NCI-H146 treated with DMSO at 0.1 percent for 48 hours (cell line): ENCODE results near the gene PCDHB15.
"Not testable (repeated sequence)": the region's sequence is repeated elsewhere in the genome, so short reads cannot be mapped to it uniquely, and the experiment has no call there.

ENCODE experiments used
- DNase-seq: peaks from one replicate; lab custom pipeline; 2025; ENCODE audit not compliant: unreplicated experiment; lab: John Stamatoyannopoulos, UW

The PCDHB15 gene

DNA sequence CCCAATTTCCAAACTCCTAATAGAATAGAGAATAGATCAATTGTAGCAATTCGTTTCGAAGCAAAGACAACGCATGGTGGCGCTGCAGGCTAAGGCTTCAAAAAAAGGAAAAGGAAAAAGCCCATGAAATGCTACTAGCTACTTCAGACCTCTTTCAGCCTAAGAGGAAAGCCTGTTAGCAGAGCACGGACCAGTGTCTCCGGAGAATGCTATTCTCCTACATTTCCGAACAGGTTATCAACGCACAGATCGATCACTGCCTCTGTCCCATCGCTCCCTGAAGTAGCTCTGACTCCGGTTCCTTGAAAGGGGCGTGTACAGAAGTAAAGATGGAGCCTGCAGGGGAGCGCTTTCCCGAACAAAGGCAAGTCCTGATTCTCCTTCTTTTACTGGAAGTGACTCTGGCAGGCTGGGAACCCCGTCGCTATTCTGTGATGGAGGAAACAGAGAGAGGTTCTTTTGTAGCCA lies at the start of gene PCDHB15:
TSS of gene PCDHB15 (plus strand) at position 146 of the 468 bp plus-strand sequence. CDS start at position 330, 184 bp downstream.
- no peak for DNase-seq

DNA sequence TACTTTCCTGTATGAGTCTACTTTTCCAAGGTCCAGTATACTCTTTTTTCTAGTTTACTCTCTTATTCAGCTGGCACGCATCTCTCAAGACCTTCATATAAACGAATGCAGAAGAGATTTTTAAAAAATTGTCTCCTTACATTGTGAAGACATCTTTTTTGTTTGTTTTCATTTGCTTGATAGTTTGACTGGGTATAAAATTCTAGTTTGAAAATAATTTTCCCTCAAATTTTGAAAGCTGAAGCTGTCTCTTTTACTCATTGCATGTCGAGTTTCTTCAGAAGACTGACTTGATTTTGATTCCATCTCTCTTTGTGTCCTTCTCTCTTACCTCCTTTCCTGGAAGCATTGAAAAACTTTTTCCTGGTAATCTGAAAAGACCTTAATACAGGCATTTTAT lies 48.8 kb upstream of the PCDHB15 start:
- DNase-seq: no peak

DNA sequence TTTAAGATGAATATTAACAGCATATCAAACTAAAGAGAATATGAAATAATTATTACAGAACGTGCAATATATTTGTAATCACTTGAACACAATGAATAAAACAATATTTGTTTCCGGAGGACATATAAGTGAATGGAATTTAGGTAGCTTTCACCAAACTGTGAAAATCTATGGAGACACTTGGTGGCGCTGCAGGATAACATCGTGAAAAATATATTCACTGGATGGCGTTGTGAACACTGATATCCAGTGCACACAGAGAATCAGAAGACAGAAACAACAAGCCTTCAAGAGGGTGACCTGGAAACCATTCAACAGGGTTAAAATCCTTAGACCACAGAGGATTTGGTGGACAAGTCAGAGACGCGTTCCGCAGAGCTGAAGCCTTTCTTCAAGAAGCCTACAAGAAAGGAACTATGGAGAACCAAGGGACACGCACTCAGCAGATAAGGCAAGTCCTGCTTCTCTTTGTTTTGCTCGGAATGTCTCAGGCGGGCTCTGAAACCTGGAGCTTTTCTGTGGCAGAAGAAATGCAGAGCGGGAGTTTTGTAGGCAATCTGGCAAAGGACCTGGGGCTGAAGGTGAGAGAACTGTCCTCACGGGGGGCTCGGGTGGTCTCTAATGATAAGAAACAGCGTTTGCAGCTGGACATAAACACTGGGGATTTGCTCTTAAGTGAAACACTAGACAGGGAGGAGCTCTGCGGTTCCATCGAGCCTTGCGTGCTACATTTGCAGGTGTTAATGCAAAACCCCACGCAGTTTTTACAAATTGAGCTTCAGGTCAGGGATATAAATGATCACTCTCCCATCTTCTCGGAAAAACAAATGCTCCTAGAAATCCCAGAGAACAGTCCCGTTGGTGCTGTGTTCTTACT lies 45.6 kb upstream of the PCDHB15 start, which contains the start of gene PCDHB11:
TSS of gene PCDHB11 (plus strand) at position 269 of the 877 bp plus-strand sequence. CDS start at position 417, 148 bp downstream.
- DNase-seq: peak; percentile 51

DNA sequence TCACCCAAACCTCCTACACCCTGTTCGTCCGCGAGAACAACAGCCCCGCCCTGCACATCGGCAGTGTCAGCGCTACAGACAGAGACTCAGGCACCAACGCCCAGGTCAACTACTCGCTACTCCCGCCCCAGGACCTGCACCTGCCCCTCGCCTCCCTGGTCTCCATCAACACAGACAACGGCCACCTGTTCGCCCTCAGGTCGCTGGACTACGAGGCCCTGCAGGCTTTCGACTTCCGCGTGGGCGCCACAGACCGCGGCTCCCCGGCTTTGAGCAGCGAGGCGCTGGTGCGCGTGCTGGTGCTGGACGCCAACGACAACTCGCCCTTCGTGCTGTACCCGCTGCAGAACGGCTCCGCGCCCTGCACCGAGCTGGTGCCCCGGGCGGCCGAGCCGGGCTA lies 44.1 kb upstream of the PCDHB15 start:
- DNase-seq: not testable (repeated sequence)

DNA sequence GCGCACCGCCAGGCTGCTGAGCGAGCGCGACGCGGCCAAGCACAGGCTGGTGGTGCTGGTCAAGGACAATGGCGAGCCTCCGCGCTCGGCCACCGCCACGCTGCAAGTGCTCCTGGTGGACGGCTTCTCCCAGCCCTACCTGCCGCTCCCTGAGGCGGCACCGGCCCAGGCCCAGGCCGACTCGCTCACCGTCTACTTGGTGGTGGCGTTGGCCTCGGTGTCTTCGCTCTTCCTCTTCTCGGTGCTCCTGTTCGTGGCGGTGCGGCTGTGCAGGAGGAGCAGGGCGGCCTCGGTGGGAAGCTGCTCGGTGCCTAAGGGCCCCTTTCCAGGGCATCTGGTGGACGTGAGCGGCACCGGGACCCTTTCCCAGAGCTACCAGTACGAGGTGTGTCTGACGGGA lies 43.5 kb upstream of the PCDHB15 start:
- not testable (repeated sequence) for DNase-seq

DNA sequence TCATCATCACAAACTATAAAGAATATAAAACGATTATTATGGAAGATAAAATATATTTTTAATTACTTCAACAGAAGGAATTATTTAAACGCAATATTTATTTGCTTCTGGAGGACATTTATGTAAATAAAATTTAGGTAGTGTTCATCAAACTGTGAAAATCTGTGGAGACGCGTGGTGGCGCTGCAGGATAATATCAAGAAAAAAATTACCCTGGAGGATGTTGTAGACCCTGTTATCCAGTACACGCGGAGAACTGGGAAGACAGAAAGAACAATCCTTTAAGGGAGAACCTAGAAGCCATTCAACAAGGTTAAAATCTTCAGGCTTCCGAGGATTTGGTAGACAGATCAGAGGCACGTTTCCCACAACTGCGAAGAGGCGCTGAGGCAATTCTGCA lies 36.7 kb upstream of the PCDHB15 start, which contains the start of gene PCDHB12:
TSS of gene PCDHB12 (plus strand) at position 242 of the 400 bp plus-strand sequence. CDS start 189 bp downstream, outside the sequence.
- no peak for DNase-seq

DNA sequence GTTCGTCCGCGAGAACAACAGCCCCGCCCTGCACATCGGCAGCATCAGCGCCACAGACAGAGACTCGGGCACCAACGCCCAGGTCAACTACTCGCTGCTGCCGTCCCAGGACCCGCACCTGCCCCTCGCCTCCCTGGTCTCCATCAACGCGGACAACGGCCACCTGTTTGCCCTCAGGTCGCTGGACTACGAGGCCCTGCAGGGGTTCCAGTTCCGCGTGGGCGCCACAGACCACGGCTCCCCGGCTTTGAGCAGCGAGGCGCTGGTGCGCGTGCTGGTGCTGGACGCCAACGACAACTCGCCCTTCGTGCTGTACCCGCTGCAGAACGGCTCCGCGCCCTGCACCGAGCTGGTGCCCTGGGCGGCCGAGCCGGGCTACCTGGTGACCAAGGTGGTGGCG lies 34.9 kb upstream of the PCDHB15 start:
- DNase-seq: not testable (repeated sequence)

DNA sequence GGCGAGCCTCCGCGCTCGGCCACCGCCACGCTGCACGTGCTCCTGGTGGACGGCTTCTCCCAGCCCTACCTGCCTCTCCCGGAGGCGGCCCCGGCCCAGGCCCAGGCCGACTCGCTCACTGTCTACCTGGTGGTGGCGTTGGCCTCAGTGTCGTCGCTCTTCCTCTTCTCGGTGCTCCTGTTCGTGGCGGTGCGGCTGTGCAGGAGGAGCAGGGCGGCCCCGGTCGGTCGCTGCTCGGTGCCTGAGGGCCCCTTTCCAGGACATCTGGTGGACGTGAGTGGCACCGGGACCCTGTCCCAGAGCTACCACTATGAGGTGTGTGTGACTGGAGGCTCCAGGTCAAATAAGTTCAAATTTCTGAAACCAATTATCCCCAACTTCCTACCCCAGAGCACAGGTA lies 34.3 kb upstream of the PCDHB15 start:
- DNase-seq: not testable (repeated sequence)

DNA sequence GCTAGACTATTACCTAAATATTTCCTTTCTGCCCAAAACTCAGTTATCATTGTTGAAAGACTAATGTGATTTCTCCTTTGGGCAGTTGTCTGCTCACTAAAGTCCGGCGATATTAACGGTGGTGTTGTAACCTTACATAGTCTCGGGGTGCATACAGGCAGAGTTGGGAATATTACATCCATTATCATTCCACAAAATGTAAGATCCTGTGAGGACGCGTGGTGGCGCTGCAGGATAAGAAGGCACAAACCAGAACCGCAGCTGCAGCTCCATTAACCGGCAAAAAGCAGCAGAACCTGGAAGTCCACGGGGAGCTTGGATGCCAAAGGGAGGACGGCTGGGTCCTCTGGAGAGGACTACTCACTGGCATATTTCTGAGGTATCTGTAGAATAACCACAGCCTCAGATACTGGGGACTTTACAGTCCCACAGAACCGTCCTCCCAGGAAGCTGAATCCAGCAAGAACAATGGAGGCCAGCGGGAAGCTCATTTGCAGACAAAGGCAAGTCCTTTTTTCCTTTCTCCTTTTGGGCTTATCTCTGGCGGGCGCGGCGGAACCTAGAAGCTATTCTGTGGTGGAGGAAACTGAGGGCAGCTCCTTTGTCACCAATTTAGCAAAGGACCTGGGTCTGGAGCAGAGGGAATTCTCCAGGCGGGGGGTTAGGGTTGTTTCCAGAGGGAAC lies 31.4 kb upstream of the PCDHB15 start, which contains the start of gene PCDHB13:
TSS of gene PCDHB13 (plus strand) at position 264 of the 684 bp plus-strand sequence. CDS start at position 469, 205 bp downstream.
- DNase-seq: not testable (repeated sequence)

DNA sequence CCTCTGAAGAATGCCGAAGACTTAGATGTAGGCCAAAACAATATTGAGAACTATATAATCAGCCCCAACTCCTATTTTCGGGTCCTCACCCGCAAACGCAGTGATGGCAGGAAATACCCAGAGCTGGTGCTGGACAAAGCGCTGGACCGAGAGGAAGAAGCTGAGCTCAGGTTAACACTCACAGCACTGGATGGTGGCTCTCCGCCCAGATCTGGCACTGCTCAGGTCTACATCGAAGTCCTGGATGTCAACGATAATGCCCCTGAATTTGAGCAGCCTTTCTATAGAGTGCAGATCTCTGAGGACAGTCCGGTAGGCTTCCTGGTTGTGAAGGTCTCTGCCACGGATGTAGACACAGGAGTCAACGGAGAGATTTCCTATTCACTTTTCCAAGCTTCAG lies 30.6 kb upstream of the PCDHB15 start:
- not testable (repeated sequence) for DNase-seq

DNA sequence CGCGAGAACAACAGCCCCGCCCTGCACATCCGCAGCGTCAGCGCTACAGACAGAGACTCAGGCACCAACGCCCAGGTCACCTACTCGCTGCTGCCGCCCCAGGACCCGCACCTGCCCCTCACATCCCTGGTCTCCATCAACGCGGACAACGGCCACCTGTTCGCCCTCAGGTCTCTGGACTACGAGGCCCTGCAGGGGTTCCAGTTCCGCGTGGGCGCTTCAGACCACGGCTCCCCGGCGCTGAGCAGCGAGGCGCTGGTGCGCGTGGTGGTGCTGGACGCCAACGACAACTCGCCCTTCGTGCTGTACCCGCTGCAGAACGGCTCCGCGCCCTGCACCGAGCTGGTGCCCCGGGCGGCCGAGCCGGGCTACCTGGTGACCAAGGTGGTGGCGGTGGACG lies 29.7 kb upstream of the PCDHB15 start:
- DNase-seq: not testable (repeated sequence)

DNA sequence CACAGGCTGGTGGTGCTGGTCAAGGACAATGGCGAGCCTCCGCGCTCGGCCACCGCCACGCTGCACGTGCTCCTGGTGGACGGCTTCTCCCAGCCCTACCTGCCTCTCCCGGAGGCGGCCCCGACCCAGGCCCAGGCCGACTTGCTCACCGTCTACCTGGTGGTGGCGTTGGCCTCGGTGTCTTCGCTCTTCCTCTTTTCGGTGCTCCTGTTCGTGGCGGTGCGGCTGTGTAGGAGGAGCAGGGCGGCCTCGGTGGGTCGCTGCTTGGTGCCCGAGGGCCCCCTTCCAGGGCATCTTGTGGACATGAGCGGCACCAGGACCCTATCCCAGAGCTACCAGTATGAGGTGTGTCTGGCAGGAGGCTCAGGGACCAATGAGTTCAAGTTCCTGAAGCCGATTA lies 29.2 kb upstream of the PCDHB15 start:
- DNase-seq: not testable (repeated sequence)

DNA sequence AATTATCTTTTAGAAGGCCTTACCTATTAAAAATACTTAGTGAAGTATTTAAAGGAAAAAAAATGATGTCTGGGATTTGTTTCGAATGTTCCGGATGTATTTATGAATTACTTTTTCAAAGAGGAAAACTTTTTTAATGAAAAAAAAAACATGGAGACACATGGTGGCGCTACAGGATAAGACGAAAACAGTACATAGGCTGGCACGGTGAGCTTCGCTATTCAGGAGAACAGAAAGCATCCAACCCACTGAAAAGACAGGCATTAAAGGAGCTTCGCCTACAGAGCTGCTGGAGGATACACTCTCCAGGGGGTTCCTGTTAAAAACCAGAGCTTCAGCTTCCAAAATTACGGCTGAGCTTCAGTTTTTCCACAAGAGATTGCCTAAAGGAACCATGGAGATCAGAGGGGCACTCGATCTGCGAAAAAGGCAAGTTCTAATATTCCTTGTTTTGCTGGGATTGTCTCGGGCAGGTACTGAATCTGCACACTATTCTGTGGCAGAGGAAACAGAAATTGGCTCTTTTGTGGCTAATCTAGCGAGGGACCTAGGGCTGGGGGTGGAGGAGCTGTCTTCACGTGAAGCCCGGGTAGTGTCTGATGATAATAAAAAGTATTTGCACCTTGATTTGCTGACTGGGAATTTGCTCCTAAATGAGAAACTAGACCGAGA lies 21.9 kb upstream of the PCDHB15 start, which contains the start of gene PCDHB14:
TSS of gene PCDHB14 (plus strand) at position 232 of the 672 bp plus-strand sequence. CDS start at position 395, 163 bp downstream.
- DNase-seq: peak; percentile 58

DNA sequence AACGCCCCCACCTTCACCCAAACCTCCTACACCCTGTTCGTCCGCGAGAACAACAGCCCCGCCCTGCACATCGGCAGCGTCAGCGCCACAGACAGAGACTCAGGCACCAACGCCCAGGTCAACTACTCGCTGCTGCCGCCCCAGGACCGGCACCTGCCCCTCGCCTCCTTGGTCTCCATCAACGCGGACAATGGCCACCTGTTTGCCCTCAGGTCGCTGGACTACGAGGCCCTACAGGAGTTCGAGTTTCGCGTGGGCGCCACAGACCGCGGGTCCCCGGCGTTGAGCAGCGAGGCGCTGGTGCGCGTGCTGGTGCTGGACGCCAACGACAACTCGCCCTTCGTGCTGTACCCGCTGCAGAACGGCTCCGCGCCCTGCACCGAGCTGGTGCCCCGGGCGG lies 20.4 kb upstream of the PCDHB15 start:
- DNase-seq: not testable (repeated sequence)

DNA sequence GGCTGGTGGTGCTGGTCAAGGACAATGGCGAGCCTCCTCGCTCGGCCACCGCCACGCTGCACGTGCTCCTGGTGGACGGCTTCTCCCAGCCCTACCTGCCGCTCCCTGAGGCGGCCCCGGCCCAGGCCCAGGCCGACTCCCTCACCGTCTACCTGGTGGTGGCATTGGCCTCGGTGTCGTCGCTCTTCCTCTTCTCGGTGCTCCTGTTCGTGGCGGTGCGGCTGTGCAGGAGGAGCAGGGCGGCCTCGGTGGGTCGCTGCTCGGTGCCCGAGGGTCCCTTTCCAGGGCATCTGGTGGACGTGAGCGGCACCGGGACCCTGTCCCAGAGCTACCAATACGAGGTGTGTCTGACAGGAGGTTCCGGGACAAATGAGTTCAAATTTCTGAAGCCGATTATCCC lies 19.8 kb upstream of the PCDHB15 start:
- not testable (repeated sequence) for DNase-seq

DNA sequence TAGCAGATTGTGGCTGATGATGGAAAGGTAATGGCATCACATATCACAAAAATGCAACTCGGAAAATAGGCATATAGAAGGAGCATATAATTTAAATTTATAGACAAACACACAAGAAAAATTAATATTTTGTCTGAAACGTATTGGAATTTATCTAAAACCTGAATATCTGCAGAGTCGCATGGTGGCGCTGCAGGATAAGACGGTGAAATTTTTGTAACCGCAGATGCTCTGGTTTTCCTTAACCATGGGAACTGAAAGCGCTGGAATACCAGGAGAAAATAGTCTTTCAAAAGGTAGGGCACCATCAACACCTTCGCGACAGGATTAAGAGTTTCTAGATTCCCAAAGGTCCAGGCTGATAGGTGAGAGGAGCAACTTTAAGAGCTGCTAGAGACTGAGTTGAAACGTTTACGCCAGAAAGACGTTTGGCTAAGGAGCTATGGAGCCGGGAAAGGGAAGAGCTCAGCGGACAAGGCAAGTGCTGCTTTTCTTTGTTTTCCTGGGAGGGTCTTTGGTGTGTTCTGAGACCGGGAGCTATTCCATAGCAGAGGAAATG lies 11.0 kb upstream of the PCDHB15 start:
- DNase-seq: no peak

DNA sequence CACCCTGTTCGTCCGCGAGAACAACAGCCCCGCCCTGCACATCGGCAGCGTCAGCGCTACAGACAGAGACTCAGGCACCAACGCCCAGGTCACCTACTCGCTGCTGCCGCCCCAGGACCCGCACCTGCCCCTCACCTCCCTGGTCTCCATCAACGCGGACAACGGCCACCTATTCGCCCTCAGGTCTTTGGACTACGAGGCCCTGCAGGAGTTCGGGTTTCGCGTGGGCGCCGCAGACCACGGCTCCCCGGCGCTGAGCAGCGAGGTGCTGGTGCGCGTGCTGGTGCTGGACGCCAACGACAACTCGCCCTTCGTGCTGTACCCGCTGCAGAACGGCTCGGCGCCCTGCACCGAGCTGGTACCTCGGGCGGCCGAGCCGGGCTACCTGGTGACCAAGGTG lies 9.3 kb upstream of the PCDHB15 start:
- DNase-seq: not testable (repeated sequence)

DNA sequence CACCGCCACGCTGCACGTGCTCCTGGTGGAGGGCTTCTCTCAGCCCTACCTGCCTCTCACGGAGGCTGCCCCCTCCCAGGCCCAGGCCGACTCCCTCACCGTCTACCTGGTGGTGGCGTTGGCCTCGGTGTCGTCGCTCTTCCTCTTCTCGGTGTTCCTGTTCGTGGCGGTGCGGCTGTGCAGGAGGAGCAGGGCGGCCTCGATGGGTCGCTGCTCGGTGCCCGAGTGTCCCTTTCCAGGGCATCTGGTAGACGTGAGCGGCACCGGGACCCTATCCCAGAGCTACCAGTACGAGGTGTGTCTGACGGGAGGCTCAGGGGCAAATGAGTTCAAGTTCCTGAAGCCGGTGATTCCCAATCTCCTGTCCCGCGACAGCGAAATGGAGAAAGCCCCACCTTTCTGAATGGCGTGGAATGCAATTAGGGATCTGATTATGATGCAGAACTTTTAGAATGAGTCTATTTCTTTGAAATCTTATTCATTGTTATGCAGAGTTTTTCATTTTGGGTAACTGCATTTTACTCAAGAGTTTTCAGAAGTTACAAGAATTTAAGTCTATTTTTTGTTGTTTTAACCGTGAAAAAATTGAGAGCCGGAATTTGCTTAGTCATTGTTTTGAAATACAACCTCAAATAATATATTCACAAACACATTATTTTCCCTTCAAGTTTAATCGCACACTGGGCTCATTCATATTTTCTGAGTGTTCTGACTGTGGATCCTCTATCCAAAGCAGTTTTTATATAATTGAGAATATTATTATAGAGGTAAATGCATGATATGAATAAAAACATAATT lies 8.5 kb upstream of the PCDHB15 start:
- DNase-seq: no peak

DNA sequence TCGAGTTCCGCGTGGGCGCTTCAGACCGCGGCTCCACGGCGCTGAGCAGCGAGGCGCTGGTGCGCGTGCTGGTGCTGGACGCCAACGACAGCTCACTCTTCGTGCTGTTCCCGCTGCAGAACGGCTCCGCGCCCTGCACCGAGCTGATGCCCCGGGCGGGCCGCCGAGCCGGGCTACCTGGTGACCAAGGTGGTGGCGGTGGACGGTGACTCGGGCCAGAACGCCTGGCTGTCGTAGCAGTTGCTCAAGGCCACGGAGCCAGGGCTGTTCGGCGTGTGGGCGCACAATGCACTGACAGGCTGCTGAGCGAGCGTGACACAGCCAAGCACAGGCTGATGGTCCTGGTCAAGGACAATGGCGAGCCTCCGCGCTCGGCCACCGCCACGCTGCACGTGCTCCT lies 3.7 kb upstream of the PCDHB15 start:
- no peak for DNase-seq

DNA sequence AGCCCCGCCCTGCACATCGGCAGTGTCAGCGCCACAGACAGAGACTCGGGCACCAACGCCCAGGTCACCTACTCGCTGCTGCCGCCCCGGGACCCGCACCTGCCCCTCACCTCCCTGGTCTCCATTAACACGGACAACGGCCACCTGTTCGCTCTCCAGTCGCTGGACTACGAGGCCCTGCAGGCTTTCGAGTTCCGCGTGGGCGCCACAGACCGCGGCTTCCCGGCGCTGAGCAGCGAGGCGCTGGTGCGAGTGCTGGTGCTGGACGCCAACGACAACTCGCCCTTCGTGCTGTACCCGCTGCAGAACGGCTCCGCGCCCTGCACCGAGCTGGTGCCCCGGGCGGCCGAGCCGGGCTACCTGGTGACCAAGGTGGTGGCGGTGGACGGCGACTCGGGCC lies 1.8 kb downstream of the PCDHB15 start:
- DNase-seq: not testable (repeated sequence)
